ENCODE results near the gene AKAP1. TPM values are rescaled to one million over a fixed set of nuclear protein-coding genes. Genes with fewer than 3 reads are reported as not detected.

AKAP1 gene
- total and polyA plus RNA-seq, 2 of the 8 experiments (the other 6 are each of a cell fraction or from before 2014, with no cell fraction given), result 120 to 156 TPM

DNA sequence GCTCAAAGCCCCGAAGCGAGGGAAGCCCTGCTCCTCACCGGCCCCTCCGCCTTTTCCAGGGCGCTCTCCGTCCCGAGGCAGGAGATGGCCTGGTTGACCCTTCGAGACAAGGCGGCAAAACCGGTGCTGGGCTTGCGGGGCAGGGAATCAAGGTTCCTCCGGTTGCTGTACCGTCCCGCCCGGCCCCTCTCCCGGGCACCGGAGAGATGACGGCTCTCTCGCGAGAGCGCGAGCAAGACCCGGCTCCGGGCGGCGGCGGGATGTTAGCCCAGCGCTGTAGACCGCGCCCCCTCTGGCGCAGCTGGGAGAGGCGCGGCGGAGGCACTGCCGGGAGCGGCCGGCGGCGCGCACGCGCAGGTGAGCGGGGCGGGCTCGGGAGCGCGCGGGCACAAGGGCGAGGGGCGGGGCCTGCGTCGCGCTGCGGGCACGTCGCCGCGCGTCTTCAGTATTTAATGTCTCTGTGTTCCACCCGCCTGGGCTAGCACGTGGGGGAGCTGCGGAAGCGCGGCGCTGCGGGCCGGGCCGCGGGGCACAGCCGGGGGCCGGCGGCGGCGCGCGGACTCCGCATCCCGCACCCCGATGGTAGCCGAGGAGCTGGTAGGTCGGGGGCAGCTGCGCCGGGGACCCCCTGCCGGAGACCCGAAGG lies at the start of gene AKAP1 (continued):
- TF ChIP-seq KDM5A (IDR thresholded peaks at IDR 0.05; ENCODE audit: low read length) (no peak), SRF (IDR thresholded peaks at IDR 0.05; ENCODE audit: low read depth, low read length) (no peak), EP300 (IDR thresholded peaks at IDR 0.05; ENCODE audit: borderline replicate concordance in 1 of 2, low read depth in 2 of 2, low read length in 2 of 2) (no peak), TAF1 (IDR thresholded peaks at IDR 0.05; ENCODE audit: low read depth, low read length) (peak; percentile 76), GTF2F1 (IDR thresholded peaks at IDR 0.05; ENCODE audit: borderline replicate concordance, low read depth, low read length) (no peak), ASH2L (IDR thresholded peaks at IDR 0.05; ENCODE audit: low read length) (peak; percentile 85), CHD1 (IDR thresholded peaks at IDR 0.05; ENCODE audit: low read depth, low read length) (no peak), PHF8 (conservative IDR thresholded peaks at IDR 0.05; ENCODE audit: low read depth, low read length) (peak; percentile 85), SP2 (IDR thresholded peaks at IDR 0.05; ENCODE audit: low read length) (no peak), SAP30 (IDR thresholded peaks at IDR 0.05; ENCODE audit: insufficient read depth, insufficient replicate concordance, low read length) (no peak), SP1 (IDR thresholded peaks at IDR 0.05; ENCODE audit: low read depth, low read length) (no peak), NRF1 (IDR thresholded peaks at IDR 0.05; ENCODE audit: low read depth, low read length) (peak; percentile 65), CREB1 (IDR thresholded peaks at IDR 0.05) (peak; percentile 74), EZH2 (IDR thresholded peaks at IDR 0.05; ENCODE audit: low read depth, low read length, severe bottlenecking) (no peak), NANOG (IDR thresholded peaks at IDR 0.05; ENCODE audit: insufficient read depth, low read depth, low read length, poor library complexity, severe bottlenecking) (no peak), RAD21 (IDR thresholded peaks at IDR 0.05 in 1 of 2, conservative IDR thresholded peaks at IDR 0.05 in 1 of 2; ENCODE audit: low read depth in 2 of 2, low read length in 2 of 2) (peak; percentile 31 to 53; a peak in 3 of 4 replicates), SIRT6 (IDR thresholded peaks at IDR 0.05; ENCODE audit: low read length) (no peak), MAFK (IDR thresholded peaks at IDR 0.05; ENCODE audit: low read depth, low read length) (no peak)
- TF ChIP-seq, protein P1, sequence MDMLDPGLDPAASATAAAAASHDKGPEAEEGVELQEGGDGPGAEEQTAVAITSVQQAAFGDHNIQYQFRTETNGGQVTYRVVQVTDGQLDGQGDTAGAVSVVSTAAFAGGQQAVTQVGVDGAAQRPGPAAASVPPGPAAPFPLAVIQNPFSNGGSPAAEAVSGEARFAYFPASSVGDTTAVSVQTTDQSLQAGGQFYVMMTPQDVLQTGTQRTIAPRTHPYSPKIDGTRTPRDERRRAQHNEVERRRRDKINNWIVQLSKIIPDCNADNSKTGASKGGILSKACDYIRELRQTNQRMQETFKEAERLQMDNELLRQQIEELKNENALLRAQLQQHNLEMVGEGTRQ (IDR thresholded peaks at IDR 0.05; ENCODE audit: low read length), result no peak
- TF ChIP-seq, protein P2, sequence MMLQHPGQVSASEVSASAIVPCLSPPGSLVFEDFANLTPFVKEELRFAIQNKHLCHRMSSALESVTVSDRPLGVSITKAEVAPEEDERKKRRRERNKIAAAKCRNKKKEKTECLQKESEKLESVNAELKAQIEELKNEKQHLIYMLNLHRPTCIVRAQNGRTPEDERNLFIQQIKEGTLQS (IDR thresholded peaks at IDR 0.05; ENCODE audit: insufficient read depth, low read depth, low read length), result no peak

Data from H1 (cell line).